ENCODE results near the gene MYO9A.

- TF ChIP-seq CTCF (IDR thresholded peaks at IDR 0.05) (no peak), POLR2AphosphoS5 (IDR thresholded peaks at IDR 0.05) (no peak), EP300 (IDR thresholded peaks at IDR 0.05) (no peak), POLR2A (IDR thresholded peaks at IDR 0.05; ENCODE audit: low read depth) (no peak)
These were observed 43.5 kb downstream of the MYO9A start for GRCh38 chr15:72074335-72075060.
